Osteoblast (primary cell): ENCODE results near the gene CARD14. TPM values are rescaled to one million over a fixed set of nuclear protein-coding genes. Genes with fewer than 3 reads are reported as not detected.

Experiments used
- DNase-seq: peaks from one replicate; pipeline ENCODE4 v3.0.0; 2011; ENCODE audit warnings: low spot score, mixed read lengths; ENCODE audit not compliant: insufficient read length; ENCODE audit errors: missing footprints
- H2AFZ ChIP-seq: 2 replicates; pipeline ENCODE4 v1.6.0; 2011; ENCODE audit warnings: mild to moderate bottlenecking, low read length
- H3K27ac ChIP-seq: 2 replicates; pipeline ENCODE4 v1.5.1; 2011; ENCODE audit warnings: mild to moderate bottlenecking, low read depth, low read length, moderate library complexity
- H3K27me3 ChIP-seq: 2 replicates; pipeline ENCODE4 v1.6.0; 2012; ENCODE audit warnings: mild to moderate bottlenecking, control low read depth, inconsistent platforms, low read length, moderate library complexity; ENCODE audit not compliant: insufficient read depth
- H3K36me3 ChIP-seq: 2 replicates; pipeline ENCODE4 v1.5.1; 2011; ENCODE audit warnings: mild to moderate bottlenecking, low read length, control low read depth, moderate library complexity; ENCODE audit not compliant: insufficient read depth
- H3K4me1 ChIP-seq: 2 replicates; pipeline ENCODE4 v1.5.1; 2011; ENCODE audit warnings: mild to moderate bottlenecking, low read length, control low read depth, moderate library complexity; ENCODE audit not compliant: insufficient read depth
- H3K4me2 ChIP-seq: 2 replicates; pipeline ENCODE4 v1.6.0; 2011; ENCODE audit warnings: mild to moderate bottlenecking, low read length; ENCODE audit not compliant: insufficient read depth
- H3K4me3 ChIP-seq: fragments of 200-600 bp; sonication (generic); 3 replicates; pipeline ENCODE4 v1.5.1; 2012; ENCODE audit warnings: mild to moderate bottlenecking, low read length, inconsistent platforms; ENCODE audit not compliant: insufficient read depth
- H3K79me2 ChIP-seq: 2 replicates; pipeline ENCODE4 v1.6.0; 2012; ENCODE audit warnings: mild to moderate bottlenecking, low read length, control low read depth, inconsistent platforms; ENCODE audit not compliant: insufficient read depth
- H3K9me3 ChIP-seq: 2 replicates; pipeline ENCODE4 v1.5.1; 2011; ENCODE audit warnings: low read depth, low read length, control low read depth
- H4K20me1 ChIP-seq: 2 replicates; pipeline ENCODE4 v1.6.0; 2012; ENCODE audit warnings: mild to moderate bottlenecking, low read length, control low read depth; ENCODE audit not compliant: insufficient read depth
- CTCF ChIP-seq: IDR thresholded peaks from 2 replicates; pipeline ENCODE4 v1.5.1; 2011; ENCODE audit warnings: mild to moderate bottlenecking, low read depth, low read length, moderate library complexity; ENCODE audit errors: extremely low read depth
- total RNA-seq: library from RNA; depleted of rRNA; stranded (reverse); fragments of >200 nt; gene quantifications from 2 replicates; pipeline ENCODE4 v1.2.3, GENCODE V29; 2012

CARD14 gene
- total RNA-seq, 1 donor = not detected

- H3K27me3 ChIP-seq = peaks cover 16% of the 10 kb centered on the region
- no peaks in the 10 kb centered on the region for H3K4me1 ChIP-seq
- H3K9me3 ChIP-seq = no peaks in the 10 kb centered on the region
- H3K79me2 ChIP-seq = no peaks in the 10 kb centered on the region
- DNase-seq = no peak
- H3K36me3 ChIP-seq = no peaks in the 10 kb centered on the region
- no peak for TF ChIP-seq CTCF
- H2AFZ ChIP-seq = no peak overlapping the region
- H3K27ac ChIP-seq = no peak overlapping the region
- H3K4me3 ChIP-seq = no peak overlapping the region
- H3K4me2 ChIP-seq = no peak overlapping the region
- H4K20me1 ChIP-seq = no peaks in the 10 kb centered on the region
Observed at GRCh38 chr17:80158846-80159245, 11.0 kb upstream of the CARD14 start.

GRCh38 chr17:80160536-80160935, 9.3 kb upstream of the CARD14 start:
- no peak overlapping the region for H3K27ac ChIP-seq
- H3K4me3 ChIP-seq = no peak overlapping the region
- no peak overlapping the region for H3K4me2 ChIP-seq
- H4K20me1 ChIP-seq = no peaks in the 10 kb centered on the region
- H2AFZ ChIP-seq = no peak overlapping the region
- TF ChIP-seq CTCF = no peak
- no peaks in the 10 kb centered on the region for H3K36me3 ChIP-seq
- H3K9me3 ChIP-seq = no peaks in the 10 kb centered on the region
- H3K79me2 ChIP-seq = no peaks in the 10 kb centered on the region
- H3K4me1 ChIP-seq = no peaks in the 10 kb centered on the region
- no peak for DNase-seq
- H3K27me3 ChIP-seq = peaks cover 16% of the 10 kb centered on the region

GRCh38 chr17:80163336-80163735, 6.5 kb upstream of the CARD14 start:
- Histone ChIP-seq H3K27ac (no peak overlapping the region), H3K27me3 (peaks cover 16% of the 10 kb centered on the region), H3K79me2 (no peaks in the 10 kb centered on the region), H3K4me1 (no peaks in the 10 kb centered on the region), H3K4me3 (no peak overlapping the region), H3K4me2 (no peak overlapping the region), H2AFZ (no peak overlapping the region), H4K20me1 (no peaks in the 10 kb centered on the region), H3K36me3 (no peaks in the 10 kb centered on the region), H3K9me3 (no peaks in the 10 kb centered on the region)
- no peak for TF ChIP-seq CTCF
- no peak for DNase-seq

GRCh38 chr17:80164185-80164584, 5.6 kb upstream of the CARD14 start:
- no peak overlapping the region for H3K27ac ChIP-seq
- H4K20me1 ChIP-seq = no peaks in the 10 kb centered on the region
- DNase-seq = no peak
- no peak overlapping the region for H2AFZ ChIP-seq
- no peaks in the 10 kb centered on the region for H3K4me1 ChIP-seq
- no peaks in the 10 kb centered on the region for H3K79me2 ChIP-seq
- H3K9me3 ChIP-seq = no peaks in the 10 kb centered on the region
- TF ChIP-seq CTCF = no peak
- no peaks in the 10 kb centered on the region for H3K36me3 ChIP-seq
- H3K4me3 ChIP-seq = no peak overlapping the region
- H3K27me3 ChIP-seq = peaks cover 16% of the 10 kb centered on the region
- no peak overlapping the region for H3K4me2 ChIP-seq
